Iris pigment epithelial cell (primary cell): ENCODE results near the gene ARHGAP25.

Experiments used
- DNase-seq: peaks from one replicate; pipeline ENCODE4 v3.0.0-alpha.2; 2011; ENCODE audit warnings: low read depth

Gene ARHGAP25

DNA sequence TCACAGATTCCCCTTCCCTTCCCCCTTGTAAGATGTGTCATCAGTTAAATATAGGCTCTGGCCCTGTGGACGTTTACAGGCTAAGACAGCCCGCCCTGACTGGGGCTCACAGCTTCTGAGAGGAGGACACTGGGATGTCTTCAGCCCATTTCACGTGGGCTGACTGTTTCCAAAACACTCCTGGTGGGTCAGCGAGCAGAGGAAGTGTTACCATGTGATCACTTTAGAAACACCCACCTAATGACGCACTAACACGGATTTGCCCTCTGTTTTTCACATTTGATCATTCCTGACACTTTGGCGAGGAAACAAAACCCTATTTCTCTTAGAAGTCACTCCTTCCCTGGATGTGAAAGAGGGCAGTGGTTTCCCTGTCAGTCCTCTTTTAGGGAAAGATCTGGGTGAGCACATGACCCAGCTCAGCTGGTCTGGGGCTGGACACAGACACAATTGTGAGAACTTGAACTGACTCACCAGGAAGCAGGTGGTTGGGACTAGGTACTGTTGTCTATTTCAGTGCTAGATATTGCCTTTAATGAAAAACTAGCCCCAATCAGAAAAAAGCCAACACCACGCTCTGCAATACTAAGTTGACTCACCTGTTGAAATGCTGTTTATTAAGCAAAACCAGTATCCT is 97.7 kb downstream of the ARHGAP25 start:
- peak; percentile 69 for DNase-seq

DNA sequence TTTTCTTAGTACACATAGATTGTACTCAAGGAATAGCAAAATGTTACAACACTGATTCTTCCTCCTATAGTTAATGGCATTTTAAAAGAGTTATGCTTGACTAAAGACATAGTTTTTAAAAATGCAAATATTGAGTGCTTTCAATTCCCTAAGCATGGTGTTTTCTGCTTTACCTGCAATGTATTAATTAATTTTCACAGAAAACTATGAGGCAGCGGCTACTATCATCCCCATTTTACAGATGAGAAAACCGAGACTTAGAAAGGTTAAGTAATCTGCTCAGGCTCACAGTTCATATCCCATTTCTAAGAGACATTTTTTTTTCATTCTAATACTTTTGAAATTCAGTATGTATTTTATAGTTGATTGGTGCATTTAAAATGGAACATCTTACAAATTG is 98.6 kb downstream of the ARHGAP25 start:
- DNase-seq: no peak

DNA sequence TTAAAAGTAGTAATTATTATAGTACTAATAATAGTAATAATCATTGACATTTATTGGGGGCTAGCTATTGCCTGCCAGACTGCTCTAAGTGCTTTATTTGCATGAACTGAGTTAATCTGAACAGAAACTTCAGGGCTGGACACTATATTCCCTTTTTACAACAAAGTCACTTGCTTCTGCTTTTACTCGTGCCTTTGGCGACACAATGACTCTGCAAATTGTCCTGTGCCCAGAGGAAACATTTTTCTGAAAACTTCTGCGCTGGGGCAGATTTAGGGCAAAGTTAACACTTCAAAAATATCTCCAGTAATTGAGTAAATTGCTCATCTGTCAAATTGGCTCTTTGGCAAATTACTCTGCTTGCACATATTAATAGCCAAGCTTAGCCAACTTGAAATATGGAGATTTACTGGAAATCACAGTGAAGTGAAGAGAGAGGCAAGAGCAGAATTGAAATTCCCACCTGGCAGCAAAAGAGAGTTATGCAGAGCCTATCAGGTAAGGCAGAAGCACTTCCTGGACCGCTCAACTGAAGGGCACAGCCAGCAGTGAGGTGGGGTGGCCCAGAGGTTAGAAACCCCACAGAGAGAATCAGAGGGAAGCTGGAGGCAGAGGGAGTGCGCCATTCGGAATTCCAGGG is 100.2 kb downstream of the ARHGAP25 start:
- DNase-seq: no peak

DNA sequence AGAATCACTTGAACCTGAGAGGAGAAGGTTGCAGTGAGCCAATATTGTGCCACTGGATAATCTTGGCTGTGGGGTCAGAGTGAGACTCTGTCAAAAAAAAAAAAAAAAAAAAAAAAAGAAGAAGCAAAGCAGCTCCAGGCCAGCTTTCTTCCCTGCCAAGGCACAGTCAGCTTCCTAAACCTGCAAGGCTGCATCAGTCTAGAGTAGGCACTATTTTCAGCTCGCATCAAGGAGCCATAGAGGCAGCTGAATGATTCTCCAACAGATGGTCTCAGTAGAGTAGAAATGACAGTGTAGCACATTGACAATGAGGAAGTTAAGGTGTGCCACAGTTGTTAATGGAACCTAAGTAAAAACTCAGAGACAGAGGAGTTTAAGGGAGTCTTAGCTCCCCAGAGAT is 101.0 kb downstream of the ARHGAP25 start:
- DNase-seq: no peak

DNA sequence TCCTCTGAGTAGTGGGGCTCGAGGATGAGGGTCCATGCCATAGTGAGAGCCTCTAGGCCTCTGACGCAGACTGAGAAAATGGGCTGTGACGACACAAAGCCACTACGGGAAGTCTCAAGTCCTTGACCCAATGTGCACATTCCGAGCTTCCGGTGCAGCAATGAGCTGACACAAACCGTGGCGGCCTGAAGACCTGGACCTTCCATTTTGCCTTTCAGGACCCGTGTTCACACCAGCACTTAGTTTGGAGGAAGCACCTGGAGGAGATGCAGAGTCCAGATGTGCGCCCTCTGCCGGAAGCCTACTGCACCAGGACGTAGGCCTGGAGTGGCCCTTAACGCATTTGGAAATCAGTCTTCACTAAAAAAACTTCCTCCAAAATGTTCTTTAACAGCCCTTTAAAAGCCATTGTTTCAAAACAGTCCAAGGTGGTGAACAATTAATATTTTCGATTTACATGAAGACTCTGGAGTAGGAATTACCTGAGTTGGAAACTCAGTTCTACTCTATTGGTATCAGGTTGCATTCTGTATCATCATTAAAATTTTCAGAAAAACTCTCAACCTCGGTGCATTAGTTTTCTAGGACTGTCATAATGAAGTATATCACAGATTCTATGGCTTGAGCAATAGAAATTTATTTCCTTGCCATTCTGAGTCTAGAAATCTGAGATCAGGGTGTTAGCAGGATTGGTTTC is 102.7 kb downstream of the ARHGAP25 start:
- DNase-seq: no peak

DNA sequence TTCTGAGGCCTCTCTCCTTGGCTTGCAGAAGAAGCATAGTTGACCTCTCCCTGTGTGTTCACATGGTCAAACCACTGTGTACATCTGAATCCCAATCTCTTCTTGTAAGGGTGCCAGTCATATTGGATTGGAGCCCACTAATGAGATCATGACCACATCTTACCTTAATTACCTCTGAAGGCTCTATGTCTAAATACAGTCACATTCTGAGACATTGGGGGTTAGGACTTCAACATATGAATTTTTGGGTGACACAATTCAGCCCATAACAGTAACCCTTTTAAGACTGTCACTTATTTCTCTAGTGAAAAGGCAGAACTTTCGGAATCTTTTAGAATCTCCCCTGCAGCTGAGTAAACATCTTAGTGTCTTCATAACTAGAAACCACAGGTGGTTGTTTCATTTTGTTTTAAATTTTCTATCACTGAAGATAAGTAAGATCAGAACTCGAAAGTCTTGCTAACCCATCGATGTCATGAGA is 103.3 kb downstream of the ARHGAP25 start:
- peak; percentile 78 for DNase-seq

DNA sequence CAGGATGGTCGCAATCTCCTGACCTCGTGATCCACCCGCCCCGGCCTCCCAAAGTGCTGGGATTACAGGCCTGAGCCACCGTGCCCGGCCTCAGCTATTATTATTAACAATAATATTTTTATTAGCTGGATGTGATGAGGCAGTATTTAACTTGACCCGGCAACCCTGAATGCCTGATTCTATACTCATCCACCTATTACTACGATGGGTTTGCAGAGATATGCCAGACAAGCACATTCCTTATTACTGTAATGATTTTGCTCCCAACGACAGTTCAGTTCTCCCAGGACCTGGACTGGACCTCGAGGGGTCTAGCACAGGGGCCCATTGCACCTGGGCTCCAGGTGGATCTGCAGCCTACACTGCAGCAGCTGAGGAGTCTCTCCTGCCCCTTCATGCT is 104.0 kb downstream of the ARHGAP25 start:
- no peak for DNase-seq

DNA sequence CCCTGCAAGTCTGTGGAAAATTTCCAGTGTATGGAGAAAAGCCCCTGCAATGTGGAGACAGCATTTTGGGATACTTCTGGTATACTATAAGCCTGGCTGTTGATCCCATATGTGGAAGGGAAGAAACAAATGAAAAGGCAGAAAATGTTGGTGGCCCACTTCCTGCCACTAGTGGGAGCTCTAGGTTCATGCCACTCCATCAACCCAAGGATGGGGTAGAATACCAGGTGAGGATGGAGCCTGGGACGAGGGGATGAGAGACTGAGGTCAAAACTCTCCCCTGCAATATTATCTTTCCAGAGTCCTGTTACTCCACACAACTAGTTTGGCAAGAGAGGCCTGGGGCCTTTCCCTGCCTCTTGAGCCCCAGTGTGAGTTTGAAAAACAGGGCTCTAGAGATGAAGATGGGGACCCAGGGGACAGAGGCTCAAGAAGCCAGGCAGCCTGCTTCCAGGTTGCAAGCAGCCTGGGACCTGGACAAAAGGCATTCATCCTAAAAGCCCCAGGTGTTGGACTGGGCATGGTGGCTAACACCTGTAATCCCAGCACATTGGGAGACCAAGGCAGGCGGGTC is 104.7 kb downstream of the ARHGAP25 start:
- DNase-seq: no peak

DNA sequence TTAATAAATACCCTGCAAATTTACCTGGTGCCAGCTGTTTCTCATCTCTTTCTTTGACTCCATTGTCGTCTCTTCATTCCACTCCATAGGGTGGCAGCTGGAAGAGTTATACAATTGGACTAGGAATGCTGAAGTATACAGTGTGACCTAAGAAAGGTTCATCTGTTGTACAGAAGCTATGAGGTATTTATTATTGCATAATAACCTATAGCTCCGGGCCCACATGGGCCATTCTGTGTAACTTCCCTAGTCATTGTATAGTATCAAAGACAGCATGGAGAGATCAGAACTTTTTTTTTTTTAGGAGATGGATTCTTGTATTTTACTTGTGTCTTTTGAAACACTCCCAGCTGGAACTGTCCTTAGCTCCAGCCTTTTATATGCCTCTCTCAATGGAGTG is 110.4 kb downstream of the ARHGAP25 start:
- no peak for DNase-seq

DNA sequence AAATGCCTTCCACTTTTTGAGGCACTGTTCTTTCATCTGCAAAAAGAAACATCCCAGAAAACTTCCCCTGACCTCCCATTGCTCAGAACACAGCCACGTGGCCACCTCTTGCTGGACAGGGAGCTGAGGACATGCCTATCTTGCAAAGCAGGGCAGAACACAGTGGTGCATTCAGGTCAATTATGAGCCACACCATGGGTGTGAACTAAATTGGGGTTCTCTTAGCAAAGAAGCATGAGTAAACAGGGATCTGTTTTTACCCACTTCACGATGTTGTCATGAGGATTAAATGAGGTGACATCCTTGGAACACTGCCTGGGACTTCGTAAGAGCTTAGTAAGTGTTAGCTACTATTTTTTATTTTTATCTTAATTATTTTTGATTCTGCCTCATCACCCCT is 111.5 kb downstream of the ARHGAP25 start:
- no peak for DNase-seq

DNA sequence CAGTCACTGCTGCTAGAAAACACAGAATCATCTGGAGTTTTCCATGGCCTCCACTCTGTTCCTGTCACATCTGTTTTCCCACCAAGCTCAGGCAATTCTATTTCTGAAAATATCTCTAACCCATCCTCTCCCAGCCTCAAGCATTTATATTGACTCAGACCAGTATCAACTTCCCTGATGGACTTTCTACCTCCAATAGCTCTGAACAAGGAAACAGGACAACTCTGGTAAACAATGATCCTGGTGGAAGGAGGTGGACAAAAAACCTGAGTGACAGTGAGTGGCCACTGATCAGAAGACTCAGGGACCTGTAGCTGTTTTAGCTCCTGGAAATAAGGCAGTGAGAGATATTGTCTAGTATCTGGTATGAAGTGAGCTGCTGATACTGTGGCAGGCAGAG is 113.1 kb downstream of the ARHGAP25 start:
- DNase-seq: no peak

DNA sequence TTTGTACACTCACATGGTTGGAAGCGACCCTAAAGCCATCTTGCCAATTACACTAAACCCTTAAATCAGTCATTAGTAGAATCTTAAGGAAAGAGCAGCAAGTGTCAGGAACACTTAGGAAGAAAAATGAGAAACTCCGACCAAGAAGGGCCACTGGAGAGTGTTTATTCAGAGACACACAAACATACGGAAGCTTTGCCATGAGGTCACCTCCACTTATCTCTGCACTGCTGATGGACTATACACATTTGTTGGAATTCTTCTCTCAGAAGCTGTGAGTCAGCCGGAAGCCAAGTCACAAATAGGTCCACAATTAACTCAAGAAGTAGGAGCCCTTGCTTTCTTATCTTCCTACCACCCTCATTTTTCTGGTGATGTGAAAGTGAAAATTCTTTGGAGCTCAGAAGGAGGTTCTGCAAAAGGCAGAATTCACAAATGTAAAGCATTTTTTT is 115.0 kb downstream of the ARHGAP25 start:
- DNase-seq: peak; percentile 79

DNA sequence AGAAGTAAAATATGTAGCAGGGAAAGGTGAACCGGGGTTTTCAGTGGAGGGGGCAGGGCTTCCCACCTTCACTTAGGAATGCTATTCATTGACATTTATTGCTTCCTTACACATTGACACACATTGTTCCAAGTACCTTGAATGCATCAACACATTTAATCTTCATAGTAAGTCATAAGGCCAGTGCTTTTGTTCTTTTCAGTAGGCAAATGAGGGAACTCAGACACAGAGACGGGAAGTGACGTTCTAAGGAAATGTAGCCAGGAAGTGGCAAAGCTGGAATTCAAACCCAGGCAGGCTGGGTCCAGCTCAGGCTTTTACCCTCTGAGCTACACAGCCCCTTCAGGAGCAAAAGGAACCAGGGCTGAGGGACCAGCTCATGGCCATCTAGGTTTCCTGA is 115.9 kb downstream of the ARHGAP25 start:
- no peak for DNase-seq

DNA sequence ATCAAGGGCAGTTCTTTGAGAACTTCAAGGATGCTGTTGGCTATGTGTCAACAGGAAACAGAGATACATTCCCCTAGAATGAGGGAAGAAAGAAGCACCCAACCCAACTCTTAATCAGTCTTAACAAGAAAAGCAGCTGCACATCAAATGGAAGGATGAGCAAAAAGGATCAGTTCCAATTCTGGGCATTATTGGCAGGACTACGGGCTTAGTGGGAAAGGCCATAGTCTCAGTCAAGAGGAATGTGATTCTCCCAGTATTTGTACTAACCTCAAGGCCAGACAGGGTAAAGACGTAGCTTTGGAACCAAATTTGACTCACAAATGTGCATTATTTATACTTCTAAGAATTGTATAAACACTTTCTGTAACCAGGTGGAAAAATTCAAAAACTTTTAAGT is 118.4 kb downstream of the ARHGAP25 start:
- peak; percentile 67 for DNase-seq

DNA sequence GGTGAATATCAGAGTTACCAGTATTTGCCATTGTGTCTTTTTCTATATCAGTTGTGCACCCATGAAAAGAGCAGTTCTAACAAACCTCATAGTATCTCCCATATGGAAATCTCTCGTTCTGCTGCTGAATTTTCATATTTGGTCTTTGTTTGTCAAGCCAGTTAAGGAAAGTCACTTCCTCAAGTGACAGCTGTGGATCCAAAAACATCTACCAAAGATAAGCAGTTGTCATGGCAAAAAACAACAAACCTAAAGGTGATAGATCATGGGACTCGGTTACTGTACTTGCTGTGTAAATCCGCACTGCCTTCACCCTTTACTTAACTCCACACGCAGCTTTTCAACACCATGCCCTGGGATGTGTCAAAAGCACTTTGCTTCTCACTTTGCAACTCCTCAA is 119.3 kb downstream of the ARHGAP25 start:
- DNase-seq: no peak

DNA sequence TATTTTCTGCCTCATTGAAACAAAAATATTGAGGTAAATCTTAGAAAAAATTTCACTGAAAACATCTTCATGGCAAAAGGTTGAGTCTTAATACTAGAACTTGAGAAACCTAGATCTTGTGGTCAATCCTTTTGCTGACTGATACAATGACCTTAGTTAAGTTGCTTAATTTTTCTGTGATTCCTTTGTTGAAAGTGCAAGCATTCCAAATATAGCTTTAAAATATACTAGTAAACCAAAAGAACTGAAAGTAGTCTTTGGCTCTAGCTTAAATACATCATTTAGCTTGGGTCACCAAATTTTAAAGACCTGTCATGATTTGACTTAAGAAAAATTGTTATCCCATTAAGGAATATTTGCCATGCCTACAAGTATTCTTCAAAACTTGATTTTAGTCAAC is 119.9 kb downstream of the ARHGAP25 start:
- DNase-seq: no peak

DNA sequence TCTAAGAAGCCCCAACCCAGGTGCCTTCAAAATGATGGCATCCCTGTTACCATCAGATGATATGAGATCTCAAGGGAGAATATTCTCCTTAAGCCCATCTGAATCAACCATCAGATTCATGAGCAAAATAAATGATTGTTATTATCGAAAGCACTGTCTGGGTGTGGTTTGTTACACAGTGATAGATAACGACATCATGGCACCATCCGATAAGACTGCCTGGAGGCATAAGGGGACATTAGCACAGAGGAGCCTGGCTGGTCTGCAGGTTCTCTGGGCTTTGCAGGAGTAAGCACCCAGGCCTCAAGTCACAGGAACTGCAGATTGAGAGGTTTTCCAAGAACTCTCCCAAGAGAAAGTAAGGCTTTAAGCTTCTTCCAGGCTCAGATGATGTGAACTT is 120.9 kb downstream of the ARHGAP25 start:
- DNase-seq: no peak

DNA sequence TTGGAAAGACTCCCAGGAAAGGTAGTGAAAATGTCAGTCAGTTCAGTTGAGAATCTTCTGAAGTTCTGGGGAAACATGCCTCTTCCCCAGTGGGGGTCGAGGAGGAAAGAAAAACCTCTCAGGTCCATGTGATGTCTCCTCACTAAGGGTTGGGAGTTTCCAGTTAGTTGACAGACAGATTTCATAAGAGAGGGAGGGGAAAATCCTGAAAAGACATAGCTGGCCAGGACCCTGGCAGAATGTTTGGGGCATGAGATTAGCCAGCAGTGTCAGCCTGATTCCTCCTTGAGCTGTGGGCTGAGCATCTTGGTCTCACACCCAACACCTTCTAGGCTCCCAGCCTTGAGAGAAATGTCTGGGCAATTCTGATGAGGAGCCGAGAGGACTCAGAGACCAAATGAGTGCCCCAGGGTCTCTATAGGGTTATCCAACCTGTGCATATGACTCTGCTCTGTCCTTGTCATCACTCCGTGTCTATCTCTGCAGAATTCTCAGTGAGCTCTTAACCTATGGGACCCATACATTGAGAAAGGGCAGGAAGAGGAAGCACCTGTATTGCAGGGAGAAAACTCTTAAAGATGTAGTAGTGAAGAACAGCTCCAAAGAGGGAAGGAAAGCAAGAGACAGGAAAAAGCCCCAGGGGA is 122.7 kb downstream of the ARHGAP25 start:
- no peak for DNase-seq

DNA sequence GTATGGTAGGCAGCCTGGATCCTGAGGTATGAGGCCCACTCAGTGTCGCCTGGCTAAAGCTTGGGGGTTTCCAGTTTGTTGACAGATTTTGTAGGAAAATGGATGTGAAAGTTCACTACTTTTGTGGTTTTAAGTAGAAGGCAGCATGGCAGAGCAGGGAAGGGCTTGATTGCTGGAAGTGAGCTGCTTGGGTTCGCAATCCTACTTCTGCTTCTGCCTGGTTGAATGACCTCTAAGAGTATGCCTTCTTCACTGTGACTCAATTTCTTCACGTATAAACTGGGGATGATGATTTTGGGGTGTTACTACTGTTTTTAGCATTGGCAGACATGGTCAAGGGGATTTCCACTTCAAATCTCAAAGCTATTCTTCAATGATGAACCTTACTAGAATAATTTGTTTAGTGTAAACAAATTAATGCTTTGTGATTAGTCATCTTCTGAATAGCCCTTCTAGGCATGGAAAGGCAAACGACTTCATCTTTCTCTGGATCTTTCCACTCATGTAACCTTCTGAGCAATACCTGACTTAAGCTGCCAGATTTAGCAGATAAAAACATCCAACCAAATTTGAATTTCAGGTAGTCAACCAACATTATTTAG is 123.3 kb downstream of the ARHGAP25 start:
- peak; percentile 40 for DNase-seq

DNA sequence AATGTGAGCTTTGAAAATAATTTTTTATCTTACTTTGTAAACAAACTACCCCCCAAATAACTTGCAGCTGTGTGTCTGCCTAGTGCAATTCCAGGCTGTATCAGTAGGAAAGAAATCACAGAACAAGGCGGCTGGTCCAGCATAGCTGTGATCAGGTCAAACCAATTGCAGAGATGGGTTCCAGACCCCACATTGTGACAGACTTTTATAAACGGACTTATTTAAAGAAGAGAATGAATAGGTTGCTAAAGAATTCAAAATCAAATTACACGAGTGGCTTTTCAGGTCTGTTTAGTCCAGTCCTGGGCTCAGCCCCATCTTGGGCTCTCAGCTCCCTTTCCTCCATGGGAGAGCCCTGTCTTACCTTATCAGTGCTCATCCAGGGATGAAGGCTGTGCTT is 125.5 kb downstream of the ARHGAP25 start:
- DNase-seq: no peak

DNA sequence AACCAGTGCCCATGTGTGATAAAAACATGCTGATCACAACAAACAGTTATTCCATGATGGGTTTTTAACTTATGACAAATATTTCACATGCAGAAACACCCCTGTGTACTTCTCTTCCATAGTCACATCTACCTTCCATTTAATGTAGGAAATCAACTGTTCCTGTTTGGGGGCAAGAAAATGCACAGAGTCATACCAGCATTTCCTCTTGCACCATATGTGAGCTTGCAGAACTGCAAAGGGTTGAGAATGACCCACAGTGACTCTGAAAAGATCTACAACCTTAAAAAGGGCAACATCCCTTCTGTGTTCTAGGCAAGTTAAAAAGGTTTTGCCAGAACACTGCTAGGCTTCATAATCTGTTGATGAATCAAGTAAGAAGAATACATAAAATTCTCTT is 126.7 kb downstream of the ARHGAP25 start:
- no peak for DNase-seq

DNA sequence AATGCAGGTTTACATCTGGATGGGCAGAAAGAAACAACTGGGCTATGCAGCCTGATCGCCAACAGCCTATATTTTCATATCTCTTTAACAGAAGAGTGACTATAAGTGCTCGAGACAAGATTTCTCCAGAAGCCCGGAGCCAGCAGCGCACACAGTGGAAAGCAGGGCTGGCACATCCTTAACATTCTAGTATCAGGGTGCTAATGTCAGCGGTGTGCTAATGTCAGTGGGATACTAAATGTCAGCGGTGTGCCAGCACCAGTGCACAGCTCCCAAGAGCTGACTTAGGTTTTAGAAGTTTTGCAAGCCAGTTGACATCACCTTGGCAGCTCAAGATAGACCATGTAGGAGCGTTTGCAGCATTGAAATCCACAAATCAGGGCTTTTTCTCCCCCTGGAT is 128.3 kb downstream of the ARHGAP25 start:
- no peak for DNase-seq
